Tibial artery (tissue), 4 donors: ENCODE results near the gene TTC23.

Experiments used
- DNase-seq, 2 donors: peaks; one replicate each; pipeline ENCODE4 v3.0.0-alpha.2; 2019
- H3K27ac ChIP-seq, 2 donors: fragments of 200-600 bp; sonication (generic) in 1 of 2; 1 replicate in 1 of 2; 2 replicates in 1 of 2; pipeline ENCODE4 v1.5.1; 2018 to 2019; ENCODE audit warnings: mild to moderate bottlenecking in 1 of 2
- H3K27me3 ChIP-seq, 2 donors: fragments of 200-600 bp; sonication (generic) in 1 of 2; one replicate each; pipeline versions ENCODE4 v1.5.1 to v1.6.0; 2016 to 2019
- H3K36me3 ChIP-seq, 3 donors: fragments of 200-600 bp; sonication (generic) in 2 of 3; one replicate each; pipeline ENCODE4 v1.5.1; 2016 to 2019; ENCODE audit warnings: mild to moderate bottlenecking in 2 of 3
- H3K4me1 ChIP-seq, 4 donors: fragments of 200-600 bp; sonication (generic) in 2 of 4; 1 replicate in 3 of 4; 2 replicates in 1 of 4; pipeline ENCODE4 v1.5.1; 2016 to 2019
- H3K4me3 ChIP-seq, 2 donors: fragments of 200-600 bp; sonication (generic) in 1 of 2; 1 replicate in 1 of 2; 2 replicates in 1 of 2; pipeline ENCODE4 v1.5.1; 2018 to 2019; ENCODE audit warnings: mild to moderate bottlenecking in 2 of 2
- H3K9me3 ChIP-seq, 3 donors: fragments of 200-600 bp; sonication (generic) in 1 of 3; one replicate each; pipeline ENCODE4 v1.5.1; 2016 to 2019
- intact Hi-C: fragments of 100-400 bp; cut with DNase I; formaldehyde crosslinking; loops from one replicate; pipeline ENCODE4 v1.15.0; 2023; ENCODE audit warnings: low total_unique reads
- TF ChIP-seq, protein P1 (sequence below), 2 experiments: fragments of 200-600 bp in 1 of 2; fragments of 450-650 bp in 1 of 2; IDR thresholded peaks; one replicate each; pipeline ENCODE4 v1.5.1; 2017 to 2019; ENCODE audit warnings: antibody characterized with exemption in 2 of 2, mild to moderate bottlenecking in 1 of 2, moderate library complexity in 1 of 2

The TTC23 gene

GRCh38 chr15:99143242-99143641 is 106.1 kb downstream of the TTC23 start:
- Histone ChIP-seq H3K9me3 (no peaks in the 10 kb centered on the region), H3K4me3 (no peak overlapping the region), H3K36me3 (peaks cover 0 to 7% (median 4%) of the 10 kb centered on the region in 3 donors), H3K4me1 (peaks cover 5 to 43% (median 32%) of the 10 kb centered on the region in 4 donors), H3K27ac (peak overlapping the region; percentile 73 to 84), H3K27me3 (no peaks in the 10 kb centered on the region)
- no peak for DNase-seq
- intact Hi-C loops = no loop called here
- TF ChIP-seq, protein P1, sequence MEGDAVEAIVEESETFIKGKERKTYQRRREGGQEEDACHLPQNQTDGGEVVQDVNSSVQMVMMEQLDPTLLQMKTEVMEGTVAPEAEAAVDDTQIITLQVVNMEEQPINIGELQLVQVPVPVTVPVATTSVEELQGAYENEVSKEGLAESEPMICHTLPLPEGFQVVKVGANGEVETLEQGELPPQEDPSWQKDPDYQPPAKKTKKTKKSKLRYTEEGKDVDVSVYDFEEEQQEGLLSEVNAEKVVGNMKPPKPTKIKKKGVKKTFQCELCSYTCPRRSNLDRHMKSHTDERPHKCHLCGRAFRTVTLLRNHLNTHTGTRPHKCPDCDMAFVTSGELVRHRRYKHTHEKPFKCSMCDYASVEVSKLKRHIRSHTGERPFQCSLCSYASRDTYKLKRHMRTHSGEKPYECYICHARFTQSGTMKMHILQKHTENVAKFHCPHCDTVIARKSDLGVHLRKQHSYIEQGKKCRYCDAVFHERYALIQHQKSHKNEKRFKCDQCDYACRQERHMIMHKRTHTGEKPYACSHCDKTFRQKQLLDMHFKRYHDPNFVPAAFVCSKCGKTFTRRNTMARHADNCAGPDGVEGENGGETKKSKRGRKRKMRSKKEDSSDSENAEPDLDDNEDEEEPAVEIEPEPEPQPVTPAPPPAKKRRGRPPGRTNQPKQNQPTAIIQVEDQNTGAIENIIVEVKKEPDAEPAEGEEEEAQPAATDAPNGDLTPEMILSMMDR (IDR thresholded peaks at IDR 0.05) = no peak

DNA sequence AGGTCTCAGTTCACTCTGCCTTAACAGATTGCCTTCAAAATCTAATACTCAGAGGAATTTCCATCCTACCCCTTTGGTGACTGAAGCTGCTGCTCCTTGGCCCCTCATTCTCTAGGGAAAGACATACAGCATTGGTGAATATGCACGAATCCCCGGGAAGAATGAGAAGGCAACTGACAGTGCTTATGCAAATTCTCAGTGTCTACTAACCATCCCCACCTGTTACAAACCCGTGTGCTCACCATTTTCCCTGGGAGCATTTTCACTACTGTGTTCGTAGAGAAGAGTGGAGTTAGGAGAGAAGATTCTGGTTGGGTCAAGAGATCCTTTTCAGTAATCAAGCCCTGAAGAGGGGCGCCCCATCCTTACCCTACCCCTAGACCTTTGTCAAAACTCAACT is 106.8 kb downstream of the TTC23 start:
- TF ChIP-seq, protein P1 (IDR thresholded peaks at IDR 0.05) = no peak
- Histone ChIP-seq H3K27ac (peak overlapping the region; percentile 73 to 84), H3K27me3 (no peaks in the 10 kb centered on the region), H3K4me1 (peaks cover 5 to 43% (median 33%) of the 10 kb centered on the region in 4 donors), H3K9me3 (no peaks in the 10 kb centered on the region), H3K4me3 (no peak overlapping the region), H3K36me3 (peaks cover 0 to 12% (median 8%) of the 10 kb centered on the region in 3 donors)
- intact Hi-C loops = no loop called here
- DNase-seq = no peak

DNA sequence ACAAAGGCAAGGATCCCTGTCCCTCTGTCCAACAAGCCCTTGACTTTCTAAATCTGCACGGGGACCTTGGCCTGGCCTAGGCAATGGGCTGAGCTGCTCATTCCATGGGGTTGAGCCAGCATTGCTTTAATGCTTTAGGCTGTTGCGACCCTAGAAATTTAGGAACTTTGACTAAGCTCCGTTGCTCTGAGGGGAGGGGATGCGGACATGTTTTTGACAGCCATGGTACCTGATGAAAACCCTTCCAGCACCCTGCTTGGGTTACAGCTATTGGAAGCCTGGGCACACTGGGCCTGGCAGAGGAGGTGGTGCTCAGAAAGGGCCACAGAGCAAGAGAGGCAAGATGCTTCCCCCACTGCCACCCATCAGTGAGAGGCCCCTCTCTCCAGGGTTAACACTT is 107.4 kb downstream of the TTC23 start:
- H3K27me3 ChIP-seq = no peaks in the 10 kb centered on the region
- TF ChIP-seq, protein P1 (IDR thresholded peaks at IDR 0.05) = no peak
- H3K4me1 ChIP-seq = peaks cover 5 to 43% (median 33%) of the 10 kb centered on the region in 4 donors
- no peak overlapping the region for H3K4me3 ChIP-seq
- intact Hi-C loops = no loop called here
- H3K9me3 ChIP-seq = no peaks in the 10 kb centered on the region
- H3K27ac ChIP-seq = peak overlapping the region; percentile 73 to 84
- peaks cover 4 to 18% (median 14%) of the 10 kb centered on the region in 3 donors for H3K36me3 ChIP-seq
- no peak for DNase-seq

GRCh38 chr15:99140590-99140989 is 108.8 kb downstream of the TTC23 start:
- H3K27ac ChIP-seq = no peak overlapping the region
- no peaks in the 10 kb centered on the region for H3K9me3 ChIP-seq
- peaks cover 13 to 26% (median 23%) of the 10 kb centered on the region in 3 donors for H3K36me3 ChIP-seq
- H3K4me1 ChIP-seq = peaks cover 5 to 47% (median 35%) of the 10 kb centered on the region in 4 donors
- intact Hi-C loops = no loop called here
- no peak for DNase-seq
- TF ChIP-seq, protein P1 (IDR thresholded peaks at IDR 0.05) = no peak
- no peaks in the 10 kb centered on the region for H3K27me3 ChIP-seq
- no peak overlapping the region for H3K4me3 ChIP-seq

DNA sequence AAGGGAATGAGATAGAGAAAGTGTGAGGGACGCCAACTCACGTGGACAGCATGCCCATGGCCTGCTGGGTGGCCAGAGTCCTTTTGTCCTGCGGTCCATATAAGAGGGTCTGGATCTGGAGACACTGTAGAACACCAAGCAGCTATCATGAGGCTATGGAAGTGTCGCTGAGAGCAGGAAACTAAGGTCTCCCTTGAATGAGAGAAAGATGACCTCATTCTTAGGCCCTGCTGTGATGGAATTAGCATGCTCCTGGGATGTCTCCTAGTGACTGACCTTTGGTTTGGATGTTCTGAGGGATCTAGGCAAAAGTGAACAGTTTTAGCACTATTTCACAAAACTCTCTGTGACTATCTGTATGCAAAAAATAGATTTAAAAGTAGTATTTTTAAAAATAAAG is 110.1 kb downstream of the TTC23 start:
- intact Hi-C loops = no loop called here
- Histone ChIP-seq H3K4me3 (no peak overlapping the region), H3K27ac (peak overlapping the region; percentile 29 to 34), H3K4me1 (peaks cover 5 to 54% (median 37%) of the 10 kb centered on the region in 4 donors), H3K9me3 (no peaks in the 10 kb centered on the region), H3K36me3 (peaks cover 13 to 30% (median 27%) of the 10 kb centered on the region in 3 donors), H3K27me3 (no peaks in the 10 kb centered on the region)
- TF ChIP-seq, protein P1 (IDR thresholded peaks at IDR 0.05) = no peak
- no peak for DNase-seq
